WERI-Rb-1 (cell line): ENCODE measurements around the gene NAGK.

ENCODE experiments used
- DNase-seq: peaks from one replicate; pipeline ENCODE4 v3.0.0-alpha.2; 2020
- H3K27ac ChIP-seq: fragments of 250-450 bp; sonication (Bioruptor Pico); 2 replicates; pipeline ENCODE4 v1.5.1; 2020; ENCODE audit warnings: mild to moderate bottlenecking, moderate library complexity
- H3K27me3 ChIP-seq: fragments of 250-450 bp; sonication (Bioruptor Pico); 2 replicates; pipeline ENCODE4 v1.5.1; 2021; ENCODE audit warnings: mild to moderate bottlenecking, low read depth, moderate library complexity; ENCODE audit not compliant: insufficient read depth, severe bottlenecking
- H3K36me3 ChIP-seq: fragments of 250-450 bp; sonication (Bioruptor Pico); 2 replicates; pipeline ENCODE4 v1.5.1; 2020; ENCODE audit warnings: mild to moderate bottlenecking, moderate library complexity
- H3K4me3 ChIP-seq: 2 replicates; pipeline ENCODE4 v1.5.1; 2011; ENCODE audit warnings: low read depth, mild to moderate bottlenecking, control low read depth, low read length
- H3K9me3 ChIP-seq: fragments of 250-450 bp; sonication (Bioruptor Pico); 2 replicates; pipeline ENCODE4 v1.5.1; 2021; ENCODE audit warnings: mild to moderate bottlenecking, moderate library complexity; ENCODE audit not compliant: severe bottlenecking
- TF ChIP-seq, protein P1 (sequence below): IDR thresholded peaks from 2 replicates; pipeline ENCODE4 v1.5.1; 2011; ENCODE audit warnings: low read depth, mild to moderate bottlenecking, control low read depth, inconsistent platforms, low read length

Gene NAGK

DNA sequence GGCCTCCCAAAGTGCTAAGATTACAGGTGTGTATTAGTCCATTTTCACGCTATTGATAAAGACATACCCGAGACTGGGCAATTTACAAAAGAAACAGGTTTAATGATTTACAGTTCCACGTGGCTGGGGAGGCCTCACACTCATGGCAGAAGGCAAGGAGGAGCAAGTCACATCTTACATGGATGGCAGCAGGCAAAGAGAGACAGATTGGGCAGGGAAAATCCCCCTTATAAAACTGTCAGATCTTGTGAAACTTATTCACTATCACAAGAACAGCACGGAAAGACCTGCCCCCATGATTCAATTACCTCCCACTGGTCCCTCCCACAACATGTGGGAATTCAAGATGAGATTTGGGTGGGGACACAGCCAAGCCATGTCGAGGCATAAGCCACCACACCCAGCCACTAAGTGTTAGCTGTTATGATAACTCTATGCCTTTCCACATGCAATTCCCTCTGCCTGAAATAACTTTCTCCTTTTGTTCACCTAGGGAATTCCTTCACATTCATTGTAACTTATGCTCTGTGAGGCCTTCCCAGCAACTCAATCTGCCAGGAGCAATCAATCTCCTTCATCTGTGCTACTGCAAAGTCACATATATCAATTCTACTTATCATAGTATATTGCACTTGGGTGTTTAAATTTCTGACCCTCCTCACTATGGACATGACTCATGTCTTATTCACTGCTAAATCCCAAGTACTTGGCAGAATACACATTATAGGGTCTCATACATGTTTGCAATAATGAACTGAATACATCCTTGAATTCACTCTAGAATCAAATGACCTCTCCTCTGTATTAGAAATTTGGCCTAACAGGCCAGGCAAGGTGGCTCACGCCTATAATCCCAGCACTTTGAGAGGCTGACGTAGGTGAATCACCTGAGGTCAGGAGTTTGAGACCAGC lies 54.2 kb downstream of the NAGK start:
- Histone ChIP-seq H3K36me3 (peaks cover 46% of the 10 kb centered on the region), H3K9me3 (no peaks in the 10 kb centered on the region), H3K27ac (no peak overlapping the region), H3K4me3 (no peak overlapping the region), H3K27me3 (no peaks in the 10 kb centered on the region)
- TF ChIP-seq, protein P1, sequence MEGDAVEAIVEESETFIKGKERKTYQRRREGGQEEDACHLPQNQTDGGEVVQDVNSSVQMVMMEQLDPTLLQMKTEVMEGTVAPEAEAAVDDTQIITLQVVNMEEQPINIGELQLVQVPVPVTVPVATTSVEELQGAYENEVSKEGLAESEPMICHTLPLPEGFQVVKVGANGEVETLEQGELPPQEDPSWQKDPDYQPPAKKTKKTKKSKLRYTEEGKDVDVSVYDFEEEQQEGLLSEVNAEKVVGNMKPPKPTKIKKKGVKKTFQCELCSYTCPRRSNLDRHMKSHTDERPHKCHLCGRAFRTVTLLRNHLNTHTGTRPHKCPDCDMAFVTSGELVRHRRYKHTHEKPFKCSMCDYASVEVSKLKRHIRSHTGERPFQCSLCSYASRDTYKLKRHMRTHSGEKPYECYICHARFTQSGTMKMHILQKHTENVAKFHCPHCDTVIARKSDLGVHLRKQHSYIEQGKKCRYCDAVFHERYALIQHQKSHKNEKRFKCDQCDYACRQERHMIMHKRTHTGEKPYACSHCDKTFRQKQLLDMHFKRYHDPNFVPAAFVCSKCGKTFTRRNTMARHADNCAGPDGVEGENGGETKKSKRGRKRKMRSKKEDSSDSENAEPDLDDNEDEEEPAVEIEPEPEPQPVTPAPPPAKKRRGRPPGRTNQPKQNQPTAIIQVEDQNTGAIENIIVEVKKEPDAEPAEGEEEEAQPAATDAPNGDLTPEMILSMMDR: no peak
- no peak for DNase-seq

DNA sequence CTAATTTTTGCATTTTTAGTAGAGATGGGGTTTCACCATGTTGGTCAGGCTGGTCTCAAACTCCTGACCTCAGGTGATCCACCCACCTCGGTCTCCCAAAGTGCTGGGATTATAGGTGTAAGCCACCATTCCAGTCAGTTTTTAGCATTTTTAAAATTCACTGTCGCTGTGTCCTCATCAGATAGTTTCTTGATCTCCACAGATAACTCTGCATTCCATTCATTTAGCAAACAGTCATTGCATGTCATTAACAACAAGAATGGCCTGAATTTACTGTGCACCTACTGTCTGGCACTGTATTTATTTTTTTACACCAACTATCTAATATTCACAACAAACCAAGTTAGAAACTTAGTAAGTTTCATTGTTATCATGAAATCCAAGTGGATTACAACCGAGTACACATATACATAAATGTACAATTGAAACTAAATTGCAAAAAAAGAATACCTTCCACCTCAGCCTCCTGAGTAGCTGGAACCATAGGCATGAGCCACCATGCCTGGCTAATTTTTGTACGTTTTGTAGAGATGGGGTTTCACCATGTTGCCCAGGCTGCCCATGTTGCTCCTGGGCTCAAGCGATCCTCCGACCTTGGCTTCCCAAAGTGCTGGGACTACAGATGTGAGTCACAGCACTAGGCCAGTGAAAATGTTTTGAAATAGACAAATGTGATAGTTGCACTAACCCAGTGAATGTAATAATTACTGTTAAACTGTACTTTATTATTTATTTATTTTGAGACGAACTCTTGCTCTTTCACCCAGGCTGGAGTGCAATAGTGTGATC lies 57.3 kb downstream of the NAGK start:
- Histone ChIP-seq H3K4me3 (no peak overlapping the region), H3K36me3 (peaks cover 37% of the 10 kb centered on the region), H3K27me3 (no peaks in the 10 kb centered on the region), H3K27ac (no peak overlapping the region), H3K9me3 (no peaks in the 10 kb centered on the region)
- TF ChIP-seq, protein P1: no peak
- DNase-seq: no peak

DNA sequence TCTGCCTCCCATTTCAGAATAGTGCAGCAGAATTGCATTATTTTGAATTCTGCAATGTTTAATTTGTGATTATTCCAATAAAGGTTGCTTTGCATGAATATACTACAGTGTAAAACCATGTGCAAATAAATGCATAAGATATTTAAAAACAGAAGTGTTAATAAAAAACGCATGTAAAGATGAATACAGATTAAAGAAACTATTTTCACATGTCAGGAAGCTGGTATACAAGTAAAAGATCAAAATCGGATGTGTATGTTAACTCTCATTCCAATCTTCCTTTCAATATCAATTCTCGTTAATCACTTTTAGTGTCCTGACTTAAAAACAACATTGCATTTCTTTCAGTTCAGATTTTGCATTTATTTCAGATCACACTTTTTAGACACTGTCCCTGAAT lies 58.5 kb downstream of the NAGK start:
- Histone ChIP-seq H3K4me3 (no peak overlapping the region), H3K27me3 (no peaks in the 10 kb centered on the region), H3K36me3 (peaks cover 28% of the 10 kb centered on the region), H3K27ac (no peak overlapping the region), H3K9me3 (no peaks in the 10 kb centered on the region)
- TF ChIP-seq, protein P1: no peak
- no peak for DNase-seq
